NCI-H1417 (cell line): Measurements from ENCODE around the gene STX5.
"Not testable (repeated sequence)": the region's sequence is repeated elsewhere in the genome, so short reads cannot be mapped to it uniquely, and the experiment has no call there.

Experiments used
- DNase-seq, 3 experiments: peaks; one replicate each; lab custom pipeline; 2025; lab: John Stamatoyannopoulos, UW

Gene STX5

GRCh38 chr11:62854013-62854824, 22.4 kb upstream of the STX5 start:
- DNase-seq, result no peak

- no peak for DNase-seq
Observed at GRCh38 chr11:62853279-62853965, 21.6 kb upstream of the STX5 start.

GRCh38 chr11:62852523-62853188, 20.8 kb upstream of the STX5 start:
- DNase-seq, result peak in 1 of 3 experiments; percentile 50

- peak in 1 of 3 experiments; percentile 50 for DNase-seq
Observed at GRCh38 chr11:62851807-62852522, 20.1 kb upstream of the STX5 start.

GRCh38 chr11:62850911-62851806, 19.3 kb upstream of the STX5 start:
- DNase-seq, result peak in 2 of 3 experiments; percentile 38 to 47

- DNase-seq, result no peak
Observed at GRCh38 chr11:62847767-62848314, 16.0 kb upstream of the STX5 start.

GRCh38 chr11:62846177-62846576, 14.3 kb upstream of the STX5 start:
- DNase-seq, result no peak

- DNase-seq, result no peak
Observed at GRCh38 chr11:62844154-62844553, 12.3 kb upstream of the STX5 start.

GRCh38 chr11:62843466-62843865, 11.6 kb upstream of the STX5 start:
- DNase-seq, result no peak

- DNase-seq, result not testable (repeated sequence)
Observed at GRCh38 chr11:62842891-62843290, 11.0 kb upstream of the STX5 start.

GRCh38 chr11:62842171-62842741, 10.4 kb upstream of the STX5 start:
- DNase-seq, result peak in 1 of 3 experiments; percentile 79

GRCh38 chr11:62841361-62842170, 9.7 kb upstream of the STX5 start:
- DNase-seq, result peak; percentile 93 to 99 (median 94)

- DNase-seq, result peak; percentile 42 to 86 (median 53)
Observed at GRCh38 chr11:62840721-62841360, 9.0 kb upstream of the STX5 start.

- peak; percentile 90 to 95 (median 92) for DNase-seq
Observed at GRCh38 chr11:62839050-62839945, 7.4 kb upstream of the STX5 start, which contains the start of gene WDR74. TSS of gene WDR74 (minus strand) at chr11:62839590. CDS start at chr11:62839570, 20 bp downstream.

- no peak for DNase-seq
Observed at GRCh38 chr11:62835336-62835735, 3.5 kb upstream of the STX5 start.

- peak in 1 of 3 experiments; percentile 50 for DNase-seq
Observed at GRCh38 chr11:62832336-62833234, 734 bp upstream of the STX5 start, which contains the start of gene TEX54. TSS of gene TEX54 (minus strand) at chr11:62832841.
